H9 (cell line): ENCODE measurements around the gene ENOX1. TPM values are rescaled to one million over a fixed set of nuclear protein-coding genes. Genes with fewer than 3 reads are reported as not detected.

Experiments
- DNase-seq: peaks from one replicate; pipeline ENCODE4 v3.0.0-alpha.2; 2017
- H2AFZ ChIP-seq: one replicate; pipeline ENCODE4 v1.6.1; 2013; ENCODE audit warnings: mild to moderate bottlenecking, low read length, control low read depth, moderate library complexity
- H2AK5ac ChIP-seq: 2 replicates; pipeline ENCODE4 v1.6.1; 2013; ENCODE audit warnings: low read length, control low read depth, mixed read lengths; ENCODE audit not compliant: insufficient read length
- H2BK120ac ChIP-seq: one replicate; pipeline ENCODE4 v1.6.1; 2013; ENCODE audit warnings: low read depth, mild to moderate bottlenecking, low read length, control low read depth, inconsistent platforms; ENCODE audit not compliant: poor library complexity, severe bottlenecking
- H2BK12ac ChIP-seq: 2 replicates; pipeline ENCODE4 v1.6.1; 2013; ENCODE audit warnings: low read length, control low read depth, mixed read lengths, low read depth; ENCODE audit not compliant: insufficient read length
- H2BK15ac ChIP-seq: 2 replicates; pipeline ENCODE4 v1.6.1; 2013; ENCODE audit warnings: low read depth, low read length, control low read depth
- H2BK20ac ChIP-seq: one replicate; pipeline ENCODE4 v1.6.1; 2013; ENCODE audit warnings: low read depth, mild to moderate bottlenecking, low read length, control low read depth, inconsistent platforms; ENCODE audit not compliant: poor library complexity, severe bottlenecking
- H2BK5ac ChIP-seq: 2 replicates; pipeline ENCODE4 v1.6.1; 2013; ENCODE audit warnings: low read length, control low read depth, mixed read lengths; ENCODE audit not compliant: insufficient read length
- H3K14ac ChIP-seq: 2 replicates; pipeline ENCODE4 v1.6.1; 2013; ENCODE audit warnings: low read length, control low read depth; ENCODE audit not compliant: insufficient read depth
- H3K18ac ChIP-seq: 2 replicates; pipeline ENCODE4 v1.6.1; 2013; ENCODE audit warnings: low read depth, mild to moderate bottlenecking, mixed read lengths, low read length, control low read depth; ENCODE audit not compliant: insufficient read length
- H3K23ac ChIP-seq: 2 replicates; pipeline ENCODE4 v1.6.1; 2013; ENCODE audit warnings: low read length, control low read depth, mixed read lengths, low read depth; ENCODE audit not compliant: insufficient read length
- H3K23me2 ChIP-seq: 2 replicates; pipeline ENCODE4 v1.6.1; 2013; ENCODE audit warnings: low read depth, mild to moderate bottlenecking, mixed read lengths, low read length, control low read depth; ENCODE audit not compliant: insufficient read length, poor library complexity, severe bottlenecking
- H3K27ac ChIP-seq: 2 replicates; pipeline ENCODE4 v1.5.1; 2013; ENCODE audit warnings: low read length, control low read depth, mixed read lengths, low read depth; ENCODE audit not compliant: insufficient read length
- H3K27me3 ChIP-seq: 2 replicates; pipeline ENCODE4 v1.6.1; 2013; ENCODE audit warnings: low read length, control low read depth, inconsistent platforms; ENCODE audit not compliant: insufficient read depth
- H3K4ac ChIP-seq: 2 replicates; pipeline ENCODE4 v1.6.1; 2013; ENCODE audit warnings: low read depth, mild to moderate bottlenecking, control low read depth, inconsistent platforms, low read length, moderate library complexity
- H3K4me1 ChIP-seq: 2 replicates; pipeline ENCODE4 v1.6.1; 2013; ENCODE audit warnings: low read length, control low read depth, inconsistent platforms; ENCODE audit not compliant: insufficient read depth
- H3K4me2 ChIP-seq: 2 replicates; pipeline ENCODE4 v1.6.1; 2013; ENCODE audit warnings: low read length, control low read depth, mixed read lengths; ENCODE audit not compliant: insufficient read length, insufficient read depth
- H3K56ac ChIP-seq: 2 replicates; pipeline ENCODE4 v1.6.1; 2013; ENCODE audit warnings: low read depth, mild to moderate bottlenecking, mixed read lengths, low read length, control low read depth; ENCODE audit not compliant: insufficient read length
- H3K79me1 ChIP-seq: 2 replicates; pipeline ENCODE4 v1.6.1; 2013; ENCODE audit warnings: low read depth, mild to moderate bottlenecking, moderate library complexity, low read length, control low read depth, inconsistent platforms; ENCODE audit not compliant: insufficient read depth, poor library complexity, severe bottlenecking
- H3K79me2 ChIP-seq: 2 replicates; pipeline ENCODE4 v1.6.1; 2013; ENCODE audit warnings: low read length, control low read depth, inconsistent platforms; ENCODE audit not compliant: insufficient read depth
- H3K9ac ChIP-seq: 2 replicates; pipeline ENCODE4 v1.6.1; 2013; ENCODE audit warnings: low read length, control low read depth, mixed read lengths; ENCODE audit not compliant: insufficient read length; ENCODE audit errors: extremely low read depth
- H3K9me3 ChIP-seq: one replicate; pipeline ENCODE4 v1.6.1; 2013; ENCODE audit warnings: low read depth, low read length, inconsistent platforms; ENCODE audit not compliant: control insufficient read depth
- H3T11ph ChIP-seq: one replicate; pipeline ENCODE4 v1.6.1; 2013; ENCODE audit warnings: mild to moderate bottlenecking, low read length, control low read depth, inconsistent platforms
- H4K20me1 ChIP-seq: one replicate; pipeline ENCODE4 v1.6.1; 2013; ENCODE audit not compliant: control insufficient read depth, insufficient read length, insufficient read depth
- H4K5ac ChIP-seq: 2 replicates; pipeline ENCODE4 v1.6.1; 2013; ENCODE audit warnings: low read depth, mild to moderate bottlenecking, mixed read lengths, low read length, control low read depth; ENCODE audit not compliant: insufficient read length
- H4K8ac ChIP-seq: replicated peaks from 2 replicates; pipeline ENCODE4 v1.6.1; 2013; ENCODE audit warnings: low read length, control low read depth, mixed read lengths, low read depth; ENCODE audit not compliant: insufficient read length
- H4K91ac ChIP-seq: 2 replicates; pipeline ENCODE4 v1.6.1; 2013; ENCODE audit warnings: low read depth, mild to moderate bottlenecking, moderate library complexity, mixed read lengths, low read length, control low read depth; ENCODE audit not compliant: insufficient read length
- H3K27ac Mint-ChIP-seq, 3 experiments: 2 replicates in 2 of 3; 3 replicates in 1 of 3; pipeline ENCODE4 v1.8.0; 2020 to 2021; ENCODE audit warnings: mixed read lengths in 3 of 3, mild to moderate bottlenecking in 1 of 3, moderate library complexity in 1 of 3
- H3K27me3 Mint-ChIP-seq: 2 replicates; pipeline ENCODE4 v1.8.0; 2021; ENCODE audit warnings: low read depth, mild to moderate bottlenecking, moderate library complexity, mixed read lengths
- H3K36me3 Mint-ChIP-seq, 3 experiments: 2 replicates in 2 of 3; 3 replicates in 1 of 3; pipeline ENCODE4 v1.8.0; 2020 to 2021; ENCODE audit warnings: low read depth in 3 of 3, mixed read lengths in 3 of 3; ENCODE audit not compliant: insufficient read depth in 1 of 3
- H3K4me1 Mint-ChIP-seq, 2 experiments: 2 replicates each; pipeline ENCODE4 v1.8.0; 2020; ENCODE audit warnings: mixed read lengths in 2 of 2
- H3K4me3 Mint-ChIP-seq, 2 experiments: 2 replicates in 1 of 2; 3 replicates in 1 of 2; pipeline ENCODE4 v1.8.0; 2020 to 2021; ENCODE audit warnings: mild to moderate bottlenecking in 2 of 2, mixed read lengths in 2 of 2, moderate library complexity in 1 of 2
- H3K9me3 Mint-ChIP-seq, 2 experiments: 2 replicates in 1 of 2; 3 replicates in 1 of 2; pipeline ENCODE4 v1.8.0; 2020; ENCODE audit warnings: mild to moderate bottlenecking in 2 of 2, mixed read lengths in 2 of 2, moderate library complexity in 1 of 2
- WGBS: extraction: QIAGEN DNeasy Blood & Tissue Kit; methylation state at CpG from one replicate; pipeline ENCODE4 v1.1.7; 2013; ENCODE audit warnings: missing lambda C conversion rate, low lambda C conversion rate, mixed read lengths; ENCODE audit not compliant: insufficient read length; ENCODE audit errors: extremely low coverage; 5-methylcytosine and 5-hydroxymethylcytosine counted together
- total RNA-seq: library from RNA; stranded (reverse); gene quantifications from 2 replicates; pipeline ENCODE4 v1.2.1, GENCODE V29; 2021
- TF ChIP-seq, protein P1 (sequence below): fragments of 200-600 bp; sonication (generic); conservative IDR thresholded peaks from 3 replicates; pipeline ENCODE4 v1.8.0; 2021; ENCODE audit warnings: antibody characterized with exemption, mild to moderate bottlenecking

Gene ENOX1
- total RNA-seq, 1 experiment from 2014 or later, result 0.24 TPM

DNA sequence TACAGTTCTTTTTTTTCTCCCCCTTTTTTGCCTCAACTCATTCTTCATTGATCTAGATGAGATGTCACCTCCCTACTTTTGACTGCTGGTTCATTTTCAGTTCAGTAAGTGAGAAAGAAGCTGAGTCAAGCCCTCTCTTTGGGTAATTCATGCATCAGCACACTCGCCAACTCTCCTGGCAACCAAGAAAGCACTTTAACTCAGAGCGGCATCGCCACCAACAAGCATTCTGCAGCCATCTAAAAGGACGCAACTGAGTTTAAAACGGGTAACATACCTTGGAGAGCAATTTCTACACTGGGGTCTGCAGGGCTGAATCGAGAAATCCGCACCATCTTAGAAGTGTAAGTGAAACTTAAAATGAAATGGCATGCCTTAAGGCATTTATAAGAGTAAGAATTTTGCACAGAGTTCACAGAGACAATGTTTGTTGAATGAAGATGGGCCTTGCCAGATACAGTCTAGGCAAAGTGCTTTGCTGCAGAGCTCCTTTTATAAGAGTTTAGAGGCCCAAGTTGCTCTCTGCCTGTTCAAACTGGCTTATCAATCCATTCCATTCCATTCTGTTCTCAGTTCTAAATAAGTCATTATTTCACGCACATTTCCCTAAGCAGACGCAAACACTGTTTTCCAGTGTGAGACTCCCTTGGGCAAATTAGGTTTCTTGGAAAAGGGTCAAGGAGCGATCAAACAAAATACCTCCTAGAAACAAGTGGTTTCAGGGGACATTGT is 338.0 kb downstream of the ENOX1 start:
- no peak overlapping the region for H3K14ac ChIP-seq
- no peak overlapping the region for H3K4me2 ChIP-seq
- H3K9ac ChIP-seq, result no peak overlapping the region
- no peaks in the 10 kb centered on the region for H4K20me1 ChIP-seq
- no peaks in the 10 kb centered on the region for H3K4me1 ChIP-seq
- H3K9me3 ChIP-seq, result no peaks in the 10 kb centered on the region
- no peak overlapping the region for H2BK15ac ChIP-seq
- no peak overlapping the region for H2BK12ac ChIP-seq
- no peak overlapping the region for H2AK5ac ChIP-seq
- no peak overlapping the region for H3K23ac ChIP-seq
- H3K18ac ChIP-seq, result no peak overlapping the region
- no peak overlapping the region for H2BK5ac ChIP-seq
- Mint-ChIP-seq H3K27ac (no peak overlapping the region), H3K4me3 (no peak overlapping the region), H3K27me3 (no peaks in the 10 kb centered on the region; the same call in 1 of the 2 replicates), H3K4me1 (peaks cover 6 to 8% of the 10 kb centered on the region in 2 experiments), H3K9me3 (no peaks in the 10 kb centered on the region), H3K36me3 (no peaks in the 10 kb centered on the region)
- H2BK120ac ChIP-seq, result no peak overlapping the region
- H3K23me2 ChIP-seq, result no peaks in the 10 kb centered on the region
- H2AFZ ChIP-seq, result no peak overlapping the region
- TF ChIP-seq, protein P1, sequence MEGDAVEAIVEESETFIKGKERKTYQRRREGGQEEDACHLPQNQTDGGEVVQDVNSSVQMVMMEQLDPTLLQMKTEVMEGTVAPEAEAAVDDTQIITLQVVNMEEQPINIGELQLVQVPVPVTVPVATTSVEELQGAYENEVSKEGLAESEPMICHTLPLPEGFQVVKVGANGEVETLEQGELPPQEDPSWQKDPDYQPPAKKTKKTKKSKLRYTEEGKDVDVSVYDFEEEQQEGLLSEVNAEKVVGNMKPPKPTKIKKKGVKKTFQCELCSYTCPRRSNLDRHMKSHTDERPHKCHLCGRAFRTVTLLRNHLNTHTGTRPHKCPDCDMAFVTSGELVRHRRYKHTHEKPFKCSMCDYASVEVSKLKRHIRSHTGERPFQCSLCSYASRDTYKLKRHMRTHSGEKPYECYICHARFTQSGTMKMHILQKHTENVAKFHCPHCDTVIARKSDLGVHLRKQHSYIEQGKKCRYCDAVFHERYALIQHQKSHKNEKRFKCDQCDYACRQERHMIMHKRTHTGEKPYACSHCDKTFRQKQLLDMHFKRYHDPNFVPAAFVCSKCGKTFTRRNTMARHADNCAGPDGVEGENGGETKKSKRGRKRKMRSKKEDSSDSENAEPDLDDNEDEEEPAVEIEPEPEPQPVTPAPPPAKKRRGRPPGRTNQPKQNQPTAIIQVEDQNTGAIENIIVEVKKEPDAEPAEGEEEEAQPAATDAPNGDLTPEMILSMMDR, result no peak
- H3K27ac ChIP-seq, result no peak overlapping the region
- no peak overlapping the region for H4K8ac ChIP-seq
- no peak overlapping the region for H4K91ac ChIP-seq
- DNase-seq, result no peak
- H3K4ac ChIP-seq, result no peak overlapping the region
- no CpG with 5 or more reads among the region's 10 CpGs for WGBS
- H3K79me2 ChIP-seq, result no peaks in the 10 kb centered on the region
- H3T11ph ChIP-seq, result no peak overlapping the region
- H2BK20ac ChIP-seq, result no peak overlapping the region
- no peaks in the 10 kb centered on the region for H3K79me1 ChIP-seq
- no peak overlapping the region for H3K56ac ChIP-seq
- no peak overlapping the region for H4K5ac ChIP-seq
- H3K27me3 ChIP-seq, result no peaks in the 10 kb centered on the region
